Lower lobe of right lung (tissue), 2 donors: ENCODE measurements around the gene NUDT12. TPM values are rescaled to one million over a fixed set of nuclear protein-coding genes. Genes with fewer than 3 reads are reported as not detected.

Experiments used
- ATAC-seq, 2 donors: fragments of 200-7000 bp; cut with Tn5 transposase; one replicate each; pipeline ENCODE4 v1.9.1; 2020 to 2022; ENCODE audit warnings: mild to moderate bottlenecking in 2 of 2, moderate library complexity in 2 of 2
- DNase-seq: peaks from one replicate; pipeline ENCODE4 v3.0.0-alpha.2; 2020
- H3K27ac ChIP-seq: fragments of 200-600 bp; one replicate; pipeline ENCODE4 v1.8.0; 2022
- H3K27me3 ChIP-seq: fragments of 200-600 bp; one replicate; pipeline ENCODE4 v1.8.0; 2022; ENCODE audit warnings: low read depth
- H3K36me3 ChIP-seq: fragments of 200-600 bp; one replicate; pipeline ENCODE4 v1.8.0; 2022; ENCODE audit warnings: mild to moderate bottlenecking
- H3K4me1 ChIP-seq: fragments of 200-600 bp; one replicate; pipeline ENCODE4 v1.8.0; 2022
- H3K4me3 ChIP-seq: fragments of 200-600 bp; one replicate; pipeline ENCODE4 v1.8.0; 2022; ENCODE audit warnings: mild to moderate bottlenecking
- H3K9me3 ChIP-seq: fragments of 200-600 bp; one replicate; pipeline ENCODE4 v1.8.0; 2022
- CTCF ChIP-seq: fragments of 200-600 bp; IDR thresholded peaks from one replicate; pipeline ENCODE4 v1.8.0; 2022; ENCODE audit warnings: antibody characterized with exemption, mild to moderate bottlenecking
- intact Hi-C: fragments of 100-400 bp; cut with DNase I; formaldehyde crosslinking; loops from one replicate; pipeline ENCODE4 v1.11.0; 2022
- total RNA-seq: library from RNA; stranded (reverse); fragmentation: NEBNext Ultra II Directional; extraction: Animal tissue kit (Norgen Biotek cat#: 25700); gene quantifications from one replicate; pipeline ENCODE4 v1.2.1, GENCODE V29; 2021
- donor health status: DM: no; HTN: yes; CAD: no; lungs with severe emphysema.

NUDT12 gene
- total RNA-seq, 1 donor from 2014 or later = 11.8 TPM

- ATAC-seq = no peak
- Histone ChIP-seq H3K4me3 (no peak overlapping the region), H3K4me1 (no peaks in the 10 kb centered on the region), H3K36me3 (no peaks in the 10 kb centered on the region), H3K27me3 (no peaks in the 10 kb centered on the region), H3K27ac (no peak overlapping the region), H3K9me3 (peaks cover 3% of the 10 kb centered on the region)
- intact Hi-C loops = no loop called here
- TF ChIP-seq CTCF = no peak
- no peak for DNase-seq
Measured at GRCh38 chr5:103505581-103506305, 56.8 kb downstream of the NUDT12 start.

GRCh38 chr5:103503066-103503465 lies 59.5 kb downstream of the NUDT12 start:
- intact Hi-C loops = no loop called here
- no peak overlapping the region for H3K27ac ChIP-seq
- no peak overlapping the region for H3K4me3 ChIP-seq
- H3K36me3 ChIP-seq = no peaks in the 10 kb centered on the region
- DNase-seq = no peak
- no peaks in the 10 kb centered on the region for H3K4me1 ChIP-seq
- no peak for TF ChIP-seq CTCF
- peaks cover 3% of the 10 kb centered on the region for H3K9me3 ChIP-seq
- H3K27me3 ChIP-seq = no peaks in the 10 kb centered on the region
- no peak for ATAC-seq

GRCh38 chr5:103502662-103503061 lies 59.9 kb downstream of the NUDT12 start:
- H3K36me3 ChIP-seq = no peaks in the 10 kb centered on the region
- H3K4me3 ChIP-seq = no peak overlapping the region
- no peak for TF ChIP-seq CTCF
- peaks cover 3% of the 10 kb centered on the region for H3K9me3 ChIP-seq
- H3K4me1 ChIP-seq = no peaks in the 10 kb centered on the region
- intact Hi-C loops = no loop called here
- no peak for DNase-seq
- H3K27me3 ChIP-seq = no peaks in the 10 kb centered on the region
- no peak overlapping the region for H3K27ac ChIP-seq
- ATAC-seq = no peak
